HepG2 (cell line): ENCODE results near the gene BCL2. TPM values are rescaled to one million over a fixed set of nuclear protein-coding genes. Genes with fewer than 3 reads are reported as not detected.

Experiments
- ATAC-seq: fragments of 200-7000 bp; cut with Tn5 transposase; 3 replicates; pipeline ENCODE4 v1.9.1; 2020; ENCODE audit warnings: mild to moderate bottlenecking, moderate library complexity
- BruUV-seq: library from RNA; stranded (reverse); fragments of 400-500 nt; replicated peaks from 2 replicates; lab custom pipeline; 2021; lab: Mats Ljungman, UMichigan
- CTCF ChIA-PET: fragments of 300-600 bp; formaldehyde crosslinking; extraction: SDS; loops from one replicate; lab custom pipeline; 2021; ENCODE audit warnings: low total read pairs, inconsistent platforms, low intra/inter-chr PET ratio; lab: Yijun Ruan, JAX
- POLR2A ChIA-PET: fragments of 350-600 bp; sonication (Branson Sonifier 250); formaldehyde crosslinking; loops from one replicate; lab custom pipeline; 2020; ENCODE audit warnings: antibody characterized with exemption, inconsistent platforms; lab: Yijun Ruan, JAX
- DNase-seq: peaks from one replicate; pipeline ENCODE4 v3.0.0-alpha.2; 2015; ENCODE audit warnings: low spot score
- FAIRE-seq: peaks from 3 replicates; lab custom pipeline; 2011; peaks lifted over from hg19 to GRCh38; lab: Jason Lieb, UNC
- H2AFZ ChIP-seq: one replicate; pipeline ENCODE4 v1.6.1; 2011; ENCODE audit warnings: low read length, inconsistent platforms
- H3K27ac ChIP-seq: fragments of 300-600 bp; 3 replicates; pipeline ENCODE4 v1.8.0; 2011; ENCODE audit warnings: mixed run types, mild to moderate bottlenecking, mixed read lengths, low read length, inconsistent platforms; ENCODE audit not compliant: insufficient read depth; ENCODE audit errors: extremely low read length
- H3K27me3 ChIP-seq, 2 experiments: fragments of 200-600 bp in 1 of 2; 2 replicates in 1 of 2; 3 replicates in 1 of 2; pipeline versions ENCODE4 v1.6.0 to v1.8.0; 2011; ENCODE audit warnings: low read length in 2 of 2, mild to moderate bottlenecking in 2 of 2, moderate library complexity in 2 of 2, inconsistent platforms in 1 of 2; ENCODE audit not compliant: insufficient read depth in 2 of 2, control insufficient read depth in 1 of 2
- H3K36me3 ChIP-seq, 2 experiments: fragments of 200-600 bp in 1 of 2; replicated peaks in 1 of 2; 2 replicates in 1 of 2; 3 replicates in 1 of 2; pipeline versions ENCODE4 v1.5.1 to v1.8.0; 2011; ENCODE audit warnings: low read length in 2 of 2, inconsistent platforms in 1 of 2; ENCODE audit not compliant: insufficient read depth in 2 of 2, control insufficient read depth in 1 of 2
- H3K4me1 ChIP-seq: 2 replicates; pipeline ENCODE4 v1.5.1; 2012; ENCODE audit warnings: low read length, inconsistent platforms; ENCODE audit not compliant: insufficient read depth
- H3K4me2 ChIP-seq: 2 replicates; pipeline ENCODE4 v1.6.0; 2011; ENCODE audit warnings: low read depth, low read length, inconsistent platforms
- H3K4me3 ChIP-seq, 3 experiments: fragments of 200-600 bp in 1 of 3; sonication (generic), shearing (Covaris generic) in 1 of 3; replicated peaks in 1 of 3; 2 replicates each; pipeline ENCODE4 v1.5.1; 2011 to 2016; ENCODE audit warnings: low read length in 3 of 3, inconsistent platforms in 2 of 3, low read depth in 2 of 3, mild to moderate bottlenecking in 2 of 3, control low read depth in 1 of 3, mixed read lengths in 1 of 3; ENCODE audit not compliant: insufficient read depth in 1 of 3
- H3K79me2 ChIP-seq: one replicate; pipeline ENCODE4 v1.6.1; 2011; ENCODE audit warnings: low read length, inconsistent platforms; ENCODE audit not compliant: insufficient read depth
- H3K9ac ChIP-seq: 2 replicates; pipeline ENCODE4 v1.6.0; 2011; ENCODE audit warnings: mild to moderate bottlenecking, low read depth, low read length, inconsistent platforms; ENCODE audit not compliant: insufficient read depth
- H3K9me3 ChIP-seq: 2 replicates; pipeline ENCODE4 v1.5.1; 2012; ENCODE audit warnings: mild to moderate bottlenecking, low read length
- H4K20me1 ChIP-seq: 2 replicates; pipeline ENCODE4 v1.6.0; 2011; ENCODE audit warnings: inconsistent platforms, mild to moderate bottlenecking, low read length, moderate library complexity; ENCODE audit not compliant: insufficient read depth
- BRCA1 ChIP-seq: sonication (generic); formaldehyde crosslinking; IDR thresholded peaks from 2 replicates; pipeline ENCODE4 v1.4.0; 2020; ENCODE audit warnings: missing genetic modification reagents
- CCAR2 ChIP-seq: fragments of 200-400 bp; formaldehyde crosslinking; optimal IDR thresholded peaks from 2 replicates; pipeline ENCODE3; 2018; ENCODE audit warnings: low read depth, mild to moderate bottlenecking, low read length, moderate library complexity
- DBP ChIP-seq: sonication (generic); formaldehyde crosslinking; IDR thresholded peaks from 2 replicates; pipeline ENCODE4 v1.4.0; 2020; ENCODE audit warnings: missing genetic modification reagents; ENCODE audit errors: not compliant biosample characterization
- DMAP1 ChIP-seq: IDR thresholded peaks from 2 replicates; pipeline ENCODE4 v1.6.1; 2016
- FLYWCH1 ChIP-seq: sonication (generic); formaldehyde crosslinking; IDR thresholded peaks from 2 replicates; pipeline ENCODE4 v1.8.1; 2023; ENCODE audit warnings: mild to moderate bottlenecking, missing genetic modification reagents
- HIC2 ChIP-seq: sonication (generic); formaldehyde crosslinking; IDR thresholded peaks from 2 replicates; pipeline ENCODE4 v1.9.0; 2022; ENCODE audit warnings: low read depth, missing genetic modification reagents
- SMARCC2 ChIP-seq: fragments of 450-650 bp; IDR thresholded peaks from 2 replicates; pipeline ENCODE4 v1.6.1; 2017; ENCODE audit warnings: antibody characterized with exemption, mild to moderate bottlenecking
- SMARCE1 ChIP-seq: fragments of 450-650 bp; IDR thresholded peaks from 2 replicates; pipeline ENCODE4 v1.6.1; 2017; ENCODE audit warnings: borderline replicate concordance
- THRA ChIP-seq: sonication (generic); formaldehyde crosslinking; IDR thresholded peaks from 2 replicates; pipeline ENCODE4 v1.4.0; 2020; ENCODE audit warnings: missing genetic modification reagents, borderline replicate concordance
- TRAFD1 ChIP-seq: sonication (generic); formaldehyde crosslinking; IDR thresholded peaks from 2 replicates; pipeline ENCODE4 v1.5.1; 2020; ENCODE audit warnings: missing genetic modification reagents, mild to moderate bottlenecking, borderline replicate concordance
- TRIM22 ChIP-seq: fragments of 450-650 bp; IDR thresholded peaks from 2 replicates; pipeline ENCODE4 v1.6.1; 2017
- ZBTB3 ChIP-seq: sonication (generic); formaldehyde crosslinking; IDR thresholded peaks from 2 replicates; pipeline ENCODE4 v1.4.0; 2020; ENCODE audit warnings: low read depth, mild to moderate bottlenecking, moderate library complexity, missing genetic modification reagents, borderline replicate concordance
- ZNF101 ChIP-seq: sonication (generic); formaldehyde crosslinking; IDR thresholded peaks from 2 replicates; pipeline ENCODE4 v1.4.0; 2020; ENCODE audit warnings: mild to moderate bottlenecking, low read depth, missing genetic modification reagents, borderline replicate concordance
- WGBS: methylation state at CpG from one replicate; pipeline ENCODE4 v1.1.6; 2017; ENCODE audit warnings: low lambda C conversion rate; 5-methylcytosine and 5-hydroxymethylcytosine counted together
- in situ Hi-C: cut with HindIII; loops from 2 replicates; pipeline ENCODE4 v1.10.0; 2017; ENCODE audit warnings: low pct_unique_long_range_greater_than_20kb; ENCODE audit not compliant: extremely low pct_ligation_motif_present
- intact Hi-C: fragments of 100-400 bp; cut with micrococcal nuclease; formaldehyde crosslinking; loops from one replicate; pipeline ENCODE4 v1.10.0; 2022; ENCODE audit not compliant: unreplicated experiment
- polyA plus RNA-seq, 8 experiments: library from polyadenylated mRNA; depleted of rRNA in 3 of 8; stranded (reverse) in 7 of 8; unstranded in 1 of 8; fragments of >200 nt; fragmentation: Illumina TruSeq in 4 of 8; extraction: Trizol in 4 of 8; gene quantifications; 2 replicates each; pipeline versions ENCODE4 v1.2.1 to v1.2.3, GENCODE V29; 2011 to 2016; ENCODE audit warnings: low read depth in 4 of 8, missing spikeins in 1 of 8, mixed read lengths in 1 of 8; ENCODE audit not compliant: insufficient read depth in 1 of 8
- total RNA-seq, 5 experiments: library from RNA; depleted of rRNA; stranded (reverse); fragments of >200 nt; fragmentation: Illumina TruSeq; extraction: Trizol; gene quantifications; 2 replicates each; pipeline ENCODE4 v1.2.3, GENCODE V29; 2016; ENCODE audit warnings: low read depth in 1 of 5
- TF ChIP-seq, protein P1 (sequence below): sonication (generic); formaldehyde crosslinking; IDR thresholded peaks from 2 replicates; pipeline ENCODE4 v1.5.1; 2020; ENCODE audit warnings: missing genetic modification reagents, mild to moderate bottlenecking, borderline replicate concordance

The BCL2 gene
- total and polyA plus RNA-seq, 2 of the 13 experiments (the other 11 are each of a cell fraction or from before 2014, with no cell fraction given), result 0.07 to 0.53 TPM

- Histone ChIP-seq H2AFZ (no peak overlapping the region), H3K4me2 (no peak overlapping the region), H3K27ac (no peak overlapping the region), H3K27me3 (no peaks in the 10 kb centered on the region; a peak in 1 of 5 replicates), H3K36me3 (no peaks in the 10 kb centered on the region), H3K9me3 (no peaks in the 10 kb centered on the region), H3K9ac (no peak overlapping the region), H3K4me3 (no peak overlapping the region), H4K20me1 (no peaks in the 10 kb centered on the region), H3K79me2 (no peaks in the 10 kb centered on the region), H3K4me1 (no peaks in the 10 kb centered on the region)
- no TSS peak for BruUV-seq
- ChIA-PET CTCF (no interaction called here), POLR2A (no interaction called here)
- no peak for FAIRE-seq
- in situ Hi-C loops (no loop called here), intact Hi-C loops (no loop called here)
- ATAC-seq, result no peak
- DNase-seq, result no peak
- WGBS, result 0% methylated on average over 3 of the region's 3 CpGs
- TF ChIP-seq SMARCC2 (no peak), DBP (no peak), ZBTB3 (no peak), BRCA1 (CRISPR knock-in tag) (no peak), HIC2 (CRISPR knock-in tag) (no peak), THRA (CRISPR knock-in tag) (no peak), DMAP1 (CRISPR knock-in tag) (no peak), CCAR2 (no peak), TRAFD1 (CRISPR knock-in tag) (no peak), ZNF101 (no peak), TRIM22 (no peak), FLYWCH1 (no peak), SMARCE1 (no peak)
- TF ChIP-seq, protein P1, sequence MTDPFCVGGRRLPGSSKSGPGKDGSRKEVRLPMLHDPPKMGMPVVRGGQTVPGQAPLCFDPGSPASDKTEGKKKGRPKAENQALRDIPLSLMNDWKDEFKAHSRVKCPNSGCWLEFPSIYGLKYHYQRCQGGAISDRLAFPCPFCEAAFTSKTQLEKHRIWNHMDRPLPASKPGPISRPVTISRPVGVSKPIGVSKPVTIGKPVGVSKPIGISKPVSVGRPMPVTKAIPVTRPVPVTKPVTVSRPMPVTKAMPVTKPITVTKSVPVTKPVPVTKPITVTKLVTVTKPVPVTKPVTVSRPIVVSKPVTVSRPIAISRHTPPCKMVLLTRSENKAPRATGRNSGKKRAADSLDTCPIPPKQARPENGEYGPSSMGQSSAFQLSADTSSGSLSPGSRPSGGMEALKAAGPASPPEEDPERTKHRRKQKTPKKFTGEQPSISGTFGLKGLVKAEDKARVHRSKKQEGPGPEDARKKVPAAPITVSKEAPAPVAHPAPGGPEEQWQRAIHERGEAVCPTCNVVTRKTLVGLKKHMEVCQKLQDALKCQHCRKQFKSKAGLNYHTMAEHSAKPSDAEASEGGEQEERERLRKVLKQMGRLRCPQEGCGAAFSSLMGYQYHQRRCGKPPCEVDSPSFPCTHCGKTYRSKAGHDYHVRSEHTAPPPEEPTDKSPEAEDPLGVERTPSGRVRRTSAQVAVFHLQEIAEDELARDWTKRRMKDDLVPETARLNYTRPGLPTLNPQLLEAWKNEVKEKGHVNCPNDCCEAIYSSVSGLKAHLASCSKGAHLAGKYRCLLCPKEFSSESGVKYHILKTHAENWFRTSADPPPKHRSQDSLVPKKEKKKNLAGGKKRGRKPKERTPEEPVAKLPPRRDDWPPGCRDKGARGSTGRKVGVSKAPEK (CRISPR knock-in tag), result no peak
Measured at GRCh38 chr18:63265326-63265725, 54.2 kb downstream of the BCL2 start.
